Measurements from ENCODE around the gene PLB1. TPM values are rescaled to one million over a fixed set of nuclear protein-coding genes. Genes with fewer than 3 reads are reported as not detected.

Gene PLB1
- total RNA-seq, 1 experiment from 2014 or later: 0.91 TPM

DNA sequence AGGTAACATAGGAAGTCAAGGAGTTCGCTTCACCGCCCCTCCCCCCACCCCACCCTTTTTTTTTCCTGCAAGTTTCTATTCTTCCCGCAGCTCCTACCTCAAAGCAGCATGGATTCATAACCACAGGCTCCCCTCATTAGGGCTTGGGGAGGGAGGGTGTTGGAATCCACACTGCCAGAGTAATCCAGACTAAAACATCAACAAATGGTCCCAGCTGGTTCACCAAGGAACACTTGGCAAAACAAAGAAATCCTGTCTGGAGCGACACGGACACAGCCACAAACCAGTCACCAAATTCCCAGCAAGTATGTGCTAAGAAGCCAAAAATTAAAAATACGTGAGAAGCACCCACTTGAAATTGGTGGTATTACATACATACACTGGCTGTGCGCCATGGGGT, 148.9 kb downstream of the PLB1 start:
- peak; percentile 58 for DNase-seq (ENCODE audit: low read depth)

DNA sequence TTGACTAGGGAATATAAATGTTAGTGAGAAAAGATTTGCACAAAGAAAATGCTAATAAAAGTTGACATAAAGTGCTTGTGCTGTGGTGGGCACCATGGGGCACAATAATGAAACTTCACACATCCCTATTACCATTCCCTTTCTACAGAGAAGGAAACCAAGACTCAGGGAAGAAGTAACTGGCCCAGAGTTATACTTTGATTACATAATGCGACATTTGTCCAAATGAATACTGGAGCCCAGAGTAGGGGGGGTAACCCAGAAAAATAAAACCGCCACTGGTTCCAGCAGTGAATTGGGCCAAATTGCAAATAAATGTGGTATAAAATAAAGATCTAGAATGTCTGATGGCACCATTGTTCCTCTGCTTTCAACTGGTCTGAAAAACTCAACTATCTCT, 149.7 kb downstream of the PLB1 start:
- DNase-seq (ENCODE audit: low read depth): no peak

DNA sequence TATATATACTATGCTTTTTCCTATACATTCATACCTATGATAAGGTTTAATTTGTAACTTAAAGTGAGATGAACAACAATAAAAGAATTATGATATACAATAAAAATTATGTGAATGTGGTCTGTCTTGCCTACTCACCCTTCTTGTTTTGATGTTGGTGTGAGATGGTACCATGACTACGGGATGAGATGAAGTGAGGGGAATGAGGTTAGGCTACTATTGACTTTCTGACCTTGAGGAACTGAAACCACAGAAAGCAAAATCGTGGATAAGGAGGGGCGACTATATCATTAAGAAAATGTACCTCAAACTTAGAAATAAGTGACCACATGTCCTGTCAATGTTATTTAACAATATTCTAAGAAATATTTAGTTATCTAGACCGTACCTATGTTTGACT, 151.8 kb downstream of the PLB1 start:
- DNase-seq (ENCODE audit: low read depth): no peak

DNA sequence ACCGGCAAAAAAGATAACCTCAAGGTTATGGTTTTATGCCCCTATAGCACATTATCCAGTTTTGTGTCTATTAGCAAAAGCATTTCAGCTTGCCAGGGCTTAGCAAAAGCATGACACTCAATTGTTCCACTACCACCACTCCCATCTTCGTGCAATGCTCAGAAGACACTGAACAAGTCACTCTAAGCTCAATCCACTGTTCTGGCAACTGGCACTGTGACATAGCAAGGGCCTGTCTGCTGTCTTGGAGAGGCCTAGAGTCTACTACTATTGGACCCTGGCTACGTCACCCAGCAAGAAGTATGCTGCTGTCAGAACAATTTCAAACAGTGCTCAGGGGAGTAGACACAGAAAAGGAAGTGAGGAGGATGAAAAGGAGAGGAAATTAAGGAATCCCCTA, 152.3 kb downstream of the PLB1 start:
- DNase-seq (ENCODE audit: low read depth): no peak

DNA sequence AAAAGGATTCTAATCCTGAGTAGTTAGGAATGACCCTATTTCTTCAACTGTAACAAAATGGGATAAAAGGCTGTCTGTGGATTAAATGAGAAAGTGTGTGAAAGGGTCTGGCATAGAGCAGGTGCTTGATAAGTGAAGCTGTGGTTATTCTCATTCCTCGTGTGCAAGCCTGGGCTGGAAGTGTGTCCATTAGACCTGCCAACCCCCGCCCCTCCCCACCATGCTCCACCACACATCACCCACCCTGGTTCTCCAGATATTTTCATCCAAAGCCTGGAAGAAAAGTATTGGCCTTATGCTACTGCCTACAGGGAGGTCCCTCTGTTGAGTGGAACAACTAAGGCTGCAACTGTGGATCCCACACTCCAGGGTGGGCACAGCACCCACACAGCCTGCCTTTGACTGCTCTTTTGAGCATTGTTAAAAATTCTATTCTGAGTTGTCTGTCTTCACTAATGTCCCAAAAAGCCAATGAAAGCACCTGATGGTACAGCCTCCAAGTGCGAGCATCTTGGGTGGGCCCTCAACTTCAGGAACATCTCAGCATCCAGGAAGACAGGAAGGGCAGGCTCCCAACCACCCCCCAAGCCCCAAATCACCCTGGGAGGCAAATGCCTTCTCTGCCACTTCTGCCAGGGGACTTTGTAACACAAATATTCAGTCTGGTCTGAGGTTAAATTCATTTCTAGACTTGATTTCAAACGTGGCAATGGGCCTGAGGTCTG, 153.0 kb downstream of the PLB1 start:
- DNase-seq (ENCODE audit: low read depth): no peak

DNA sequence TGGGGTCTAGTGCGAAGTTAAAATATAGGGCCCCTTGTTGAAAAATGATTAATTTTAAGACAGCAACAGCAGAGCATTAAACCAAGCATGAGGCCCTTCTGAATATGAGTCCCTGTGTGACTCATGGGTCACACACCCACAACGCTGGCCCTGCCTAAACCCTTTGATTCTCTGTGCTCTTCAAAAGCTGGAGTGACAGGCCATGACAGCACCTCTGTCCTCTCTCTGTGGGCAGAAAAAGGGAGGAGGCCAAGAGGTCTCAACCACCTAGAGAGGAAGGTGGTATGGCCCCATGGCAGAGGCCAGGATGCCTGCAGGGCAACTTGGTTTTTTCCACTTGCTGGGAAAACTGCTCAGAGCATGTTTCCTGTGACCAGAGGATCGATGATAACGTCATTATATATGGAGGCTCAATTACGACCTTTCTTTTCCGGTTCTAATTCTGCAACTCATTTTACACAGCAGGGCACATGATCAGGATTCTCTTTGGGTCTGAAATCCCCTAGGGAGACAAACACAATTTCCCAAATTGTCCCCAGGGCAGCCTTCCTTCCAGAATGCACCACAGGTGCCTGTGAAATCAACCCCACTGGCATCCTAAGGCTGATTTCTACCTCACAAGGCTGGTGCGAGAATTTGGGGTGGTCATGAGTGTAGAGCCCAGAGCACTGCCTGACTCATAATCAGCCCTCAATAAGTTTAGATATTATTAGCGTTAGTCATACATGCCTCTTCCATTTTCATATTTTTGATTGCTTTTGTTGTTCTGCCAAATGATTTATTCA, 153.8 kb downstream of the PLB1 start:
- DNase-seq (ENCODE audit: low read depth): peak; percentile 84

DNA sequence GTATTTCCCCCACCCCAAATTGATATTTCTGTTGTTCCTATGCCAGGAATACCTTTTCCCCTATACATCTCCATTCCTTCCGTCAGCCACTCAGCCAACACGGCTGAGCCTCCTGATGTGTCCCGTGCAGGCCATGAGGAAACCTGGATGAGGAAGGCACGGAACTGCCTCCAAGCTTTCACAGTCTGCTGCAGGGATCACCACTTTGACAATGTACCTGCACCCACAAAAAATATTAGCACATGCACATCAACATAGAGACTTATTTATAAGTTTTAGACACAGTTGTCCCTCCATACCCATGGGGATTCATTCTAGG, 154.4 kb downstream of the PLB1 start:
- DNase-seq (ENCODE audit: low read depth): no peak

DNA sequence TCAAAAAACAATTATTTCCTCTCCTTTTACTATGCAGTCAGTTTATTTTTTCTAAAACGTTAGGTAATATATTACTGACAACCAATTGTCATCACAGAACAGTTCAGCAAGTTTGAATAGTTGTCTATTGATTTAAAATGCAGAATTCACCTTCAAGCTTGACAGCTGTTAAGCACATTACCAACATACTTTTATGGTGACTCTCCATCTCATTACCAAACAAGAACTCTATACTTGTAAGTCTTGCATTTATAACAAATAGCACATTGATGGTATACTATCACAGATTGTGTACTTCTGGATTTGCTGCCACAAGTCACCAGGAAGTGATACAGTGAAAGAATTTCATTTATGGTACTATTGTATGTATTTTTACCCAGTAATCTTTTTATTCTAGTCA, 156.4 kb downstream of the PLB1 start:
- DNase-seq (ENCODE audit: low read depth): peak; percentile 17

DNA sequence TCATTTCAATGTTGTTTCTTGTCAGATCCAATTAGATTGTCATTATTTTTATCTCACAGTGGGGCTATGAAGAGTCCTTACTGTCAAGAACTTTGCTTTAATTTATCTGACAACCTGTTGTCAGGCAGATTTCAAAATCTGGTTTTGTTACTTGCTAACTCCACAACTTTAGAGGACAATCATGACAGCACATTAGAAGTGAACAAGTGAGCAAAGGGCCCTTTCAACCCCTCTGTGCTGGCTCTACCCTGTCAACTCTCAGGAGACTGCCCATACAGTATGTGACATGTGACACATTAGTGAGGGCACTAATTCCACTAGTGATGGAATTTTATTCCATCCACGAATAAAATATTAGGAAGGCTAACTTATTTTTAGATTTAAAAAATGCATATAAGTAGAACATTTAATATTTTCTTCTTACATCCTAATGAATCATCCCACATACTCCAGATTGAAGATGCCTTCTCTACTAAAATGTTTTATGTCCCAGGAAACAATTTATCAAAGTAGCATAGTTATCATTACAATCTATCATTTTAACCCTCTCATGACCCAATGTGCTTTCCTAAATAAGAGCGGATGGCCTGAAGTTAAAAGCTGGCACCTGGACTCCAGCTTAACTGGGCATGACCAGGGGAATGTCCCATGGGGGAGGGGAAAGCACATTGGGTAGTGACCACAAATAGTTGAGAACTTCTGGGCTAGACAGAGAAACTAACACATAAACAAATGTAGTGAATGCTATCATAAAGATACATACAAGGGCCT, 158.2 kb downstream of the PLB1 start:
- no peak for DNase-seq (ENCODE audit: low read depth)

DNA sequence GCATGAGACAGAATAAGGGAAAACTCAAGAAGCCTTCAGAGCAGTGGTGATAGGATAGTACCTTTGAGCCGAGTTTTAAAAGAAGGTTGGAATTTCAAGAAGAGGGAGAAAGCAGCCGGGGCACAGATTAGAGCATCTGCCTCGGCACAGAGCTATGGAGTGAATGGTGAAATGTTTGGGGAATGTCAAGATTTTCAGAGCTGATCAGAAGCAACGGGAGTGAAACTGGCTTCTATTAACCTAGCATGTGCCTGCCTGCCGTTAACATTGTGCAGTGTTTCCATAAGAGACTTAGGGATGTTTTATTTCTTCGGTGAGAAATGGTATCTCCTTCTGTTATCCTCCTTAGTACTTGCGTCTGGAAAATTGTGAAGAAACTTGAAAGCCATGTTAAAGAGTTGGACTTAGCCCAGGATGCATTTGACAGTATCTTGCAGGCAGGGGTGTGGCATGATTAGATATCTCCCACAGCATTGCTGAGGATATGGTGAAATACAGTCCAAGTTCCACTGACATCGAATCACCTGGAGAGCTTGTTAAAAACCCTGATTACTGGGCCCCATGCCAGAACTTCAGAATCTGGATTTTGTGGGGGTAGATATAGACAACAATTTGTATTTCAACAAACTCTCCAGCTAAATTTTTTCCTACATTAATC, 158.9 kb downstream of the PLB1 start:
- DNase-seq (ENCODE audit: low read depth): no peak

DNA sequence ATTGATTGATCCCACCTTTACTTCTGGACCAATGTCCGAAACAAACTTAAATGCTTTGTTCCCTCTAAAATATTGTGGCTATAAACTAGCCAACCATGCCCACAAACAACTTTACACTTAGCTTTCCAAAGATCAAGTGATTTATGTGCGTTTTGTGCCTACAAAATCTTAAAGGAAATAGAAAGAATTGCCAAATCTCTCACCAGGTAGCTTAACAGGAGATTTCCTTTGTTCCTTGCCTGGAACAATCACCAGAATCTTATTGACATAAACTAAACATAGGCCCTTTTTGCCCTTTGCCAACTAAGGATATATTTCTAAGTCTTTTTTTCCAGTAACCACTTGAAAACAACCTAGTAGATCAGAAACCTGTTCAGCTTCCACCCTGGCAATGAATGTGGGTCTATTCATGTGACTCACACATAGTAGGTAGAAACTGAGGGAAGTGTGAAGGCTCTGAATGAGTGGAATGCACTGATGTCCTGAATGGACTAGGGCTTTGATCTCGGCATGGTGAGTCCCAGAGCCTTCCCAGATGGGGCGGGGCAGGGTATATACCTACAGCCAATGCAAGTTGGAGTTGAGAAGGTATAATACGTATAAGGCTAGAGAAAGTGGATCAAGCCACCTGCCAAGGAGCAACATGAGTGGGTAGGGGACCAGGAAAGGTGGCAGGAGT, 161.2 kb downstream of the PLB1 start:
- DNase-seq (ENCODE audit: low read depth): no peak

DNA sequence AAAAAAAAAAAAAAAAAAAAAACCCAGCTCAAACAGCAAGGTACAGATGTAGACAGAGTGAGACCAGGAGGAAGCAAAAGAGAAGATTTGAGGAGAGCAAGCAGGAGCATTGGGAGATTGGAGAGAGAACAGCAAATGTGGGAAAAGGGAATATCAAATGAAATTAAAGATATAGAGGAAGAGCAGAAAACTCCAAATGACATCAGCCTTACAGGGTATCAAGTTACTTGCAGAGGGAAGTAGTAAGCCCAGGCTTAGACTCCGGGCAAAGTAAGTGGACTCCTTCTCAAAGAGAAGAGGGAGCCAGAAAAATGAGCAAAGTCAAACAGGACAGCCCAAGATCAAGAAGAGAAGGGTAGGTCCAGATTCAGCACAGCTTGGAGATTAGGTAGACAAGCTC, 162.5 kb downstream of the PLB1 start:
- DNase-seq (ENCODE audit: low read depth): peak; percentile 65

DNA sequence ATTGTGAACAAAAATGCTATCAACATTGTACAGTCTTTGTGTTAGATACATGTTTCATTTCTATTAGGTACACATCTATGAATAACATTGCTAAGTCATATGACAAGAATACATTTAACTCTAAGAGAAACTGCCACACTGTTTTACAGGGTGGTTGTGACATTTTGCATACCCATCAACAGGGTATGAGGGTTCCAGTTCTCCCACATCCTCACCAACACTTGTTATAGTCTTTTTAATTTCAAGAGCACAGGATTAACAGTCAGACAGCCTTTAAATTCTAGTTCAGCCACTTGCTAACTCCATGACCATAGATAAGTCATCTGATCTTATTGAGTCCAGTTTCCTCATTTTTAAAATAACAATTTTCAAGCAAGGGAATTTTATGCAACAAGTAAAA, 163.3 kb downstream of the PLB1 start:
- no peak for DNase-seq (ENCODE audit: low read depth)

DNA sequence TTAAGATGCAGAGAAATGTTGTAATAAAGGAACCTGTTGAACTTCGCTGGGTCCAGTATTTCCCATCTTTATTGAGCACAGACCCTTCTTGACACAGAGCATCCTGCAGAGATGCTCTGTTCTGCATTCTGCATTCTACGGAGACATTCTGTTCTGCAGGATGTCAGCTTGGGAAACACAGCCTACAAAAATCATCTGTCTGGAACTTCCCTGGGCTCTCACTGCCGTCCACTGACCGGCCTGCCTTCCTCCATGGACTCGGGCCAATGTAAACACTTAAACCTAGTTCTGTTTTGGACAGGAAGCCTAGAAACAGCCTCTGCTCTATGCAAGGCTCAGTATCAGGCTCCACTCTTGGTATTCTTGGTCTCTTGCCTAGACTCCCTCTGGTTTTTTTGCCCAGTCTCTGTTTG, 165.7 kb downstream of the PLB1 start:
- DNase-seq (ENCODE audit: low read depth): peak; percentile 82

DNA sequence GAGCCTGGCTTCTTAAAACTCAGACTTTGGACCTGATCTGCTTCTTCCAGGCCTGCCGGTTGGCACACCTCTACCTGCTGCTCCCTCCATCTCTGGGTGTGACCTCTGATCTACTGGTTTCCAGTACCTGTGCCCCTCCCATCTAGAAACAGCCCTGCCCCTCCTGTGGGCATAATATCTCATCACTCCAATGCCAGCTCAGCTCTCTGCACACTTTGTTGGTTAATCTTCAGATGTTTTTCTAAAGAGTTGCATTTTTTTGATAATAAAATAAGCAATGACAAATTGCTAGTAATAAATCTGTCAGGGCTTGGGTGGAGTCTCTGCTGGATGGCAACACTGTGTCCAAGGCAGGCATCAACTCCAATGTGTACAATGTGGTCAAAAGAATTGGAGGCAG, 166.2 kb downstream of the PLB1 start:
- peak; percentile 71 for DNase-seq (ENCODE audit: low read depth)

DNA sequence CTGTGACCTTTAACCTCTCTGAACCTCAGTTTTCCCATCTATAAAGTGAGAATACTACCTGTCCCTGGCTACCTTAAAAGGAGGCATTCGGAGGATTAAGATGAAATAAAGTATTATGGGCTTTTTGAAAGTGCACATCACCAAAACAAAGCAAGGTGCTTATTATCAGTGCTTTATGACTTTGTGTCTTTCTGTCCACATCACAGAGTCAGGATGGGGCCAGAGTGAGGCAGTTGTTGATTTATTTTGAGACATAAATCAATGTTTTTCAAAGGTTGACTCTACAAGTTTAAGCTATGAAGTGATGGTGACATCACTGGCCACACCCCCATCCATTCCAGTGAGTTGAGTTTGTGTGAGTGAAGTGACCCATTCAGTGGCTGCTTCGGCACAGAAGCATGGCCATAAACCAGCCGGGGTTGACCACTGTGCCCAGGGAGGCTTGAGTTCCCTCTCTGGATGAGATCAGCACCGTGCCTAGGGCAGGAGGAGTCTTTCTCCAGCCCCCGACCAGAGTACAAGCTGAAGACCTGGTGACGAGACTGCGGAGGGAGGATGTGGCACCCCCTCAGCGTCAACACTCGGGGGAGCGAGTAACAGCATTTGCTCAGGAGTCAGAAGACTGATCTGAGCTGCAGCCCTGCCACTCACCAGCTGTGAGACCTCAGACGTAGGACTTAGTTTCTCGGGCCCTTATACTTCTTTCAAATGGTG, 166.8 kb downstream of the PLB1 start:
- DNase-seq (ENCODE audit: low read depth): peak; percentile 86

DNA sequence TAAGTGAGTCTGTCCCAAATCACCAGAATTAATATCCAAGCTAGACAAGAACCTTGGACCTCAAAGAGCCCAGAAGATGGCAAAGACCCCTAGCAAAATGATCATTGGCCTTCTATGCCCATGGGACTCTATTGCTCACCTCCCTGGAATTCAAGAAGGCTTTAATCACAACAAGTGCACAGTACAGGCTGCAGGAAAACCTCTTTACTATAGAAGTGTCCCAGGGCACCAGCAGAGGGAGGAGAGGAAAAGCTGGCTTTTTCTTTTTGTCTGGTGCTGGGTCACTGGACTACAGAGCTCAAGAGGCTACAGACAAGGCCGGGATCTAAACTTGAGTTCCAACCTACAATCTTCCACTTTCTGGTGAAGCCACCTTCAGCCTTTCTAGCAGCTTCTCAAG, 167.5 kb downstream of the PLB1 start:
- DNase-seq (ENCODE audit: low read depth): peak; percentile 74

DNA sequence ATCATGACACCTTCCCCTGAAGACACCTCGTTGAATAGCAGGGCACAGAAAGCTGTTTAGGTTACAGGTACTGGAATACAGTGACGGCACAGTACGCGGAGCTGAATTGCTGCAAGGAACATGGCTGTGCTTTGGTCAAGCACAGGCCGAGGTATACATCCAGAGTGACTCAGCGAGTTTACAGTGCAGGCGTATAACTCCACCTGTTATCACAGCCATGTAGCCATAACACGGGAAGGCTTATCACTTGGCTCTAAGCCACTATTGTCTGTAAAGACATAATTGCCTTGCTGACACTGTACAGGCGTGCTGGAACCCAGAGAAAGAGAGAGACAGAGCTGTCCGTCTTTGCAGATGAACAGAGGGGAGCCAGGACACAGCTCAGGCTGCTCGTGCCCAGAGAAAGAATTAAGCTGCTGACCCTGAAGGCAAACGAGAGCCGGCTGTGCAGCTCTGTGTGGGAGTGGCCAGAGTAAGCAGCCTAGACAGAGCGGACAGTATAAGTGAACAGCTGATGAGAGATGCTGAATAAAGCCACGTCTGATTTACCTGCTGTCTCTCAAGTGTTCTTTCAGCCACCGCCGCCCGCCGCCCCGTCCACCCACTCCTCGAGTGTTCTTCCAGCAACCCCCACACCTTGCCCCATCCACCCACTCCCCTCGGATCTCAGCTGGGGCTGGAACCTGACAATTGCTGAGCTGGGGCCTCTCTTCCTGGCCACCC, 168.4 kb downstream of the PLB1 start:
- DNase-seq (ENCODE audit: low read depth): no peak

DNA sequence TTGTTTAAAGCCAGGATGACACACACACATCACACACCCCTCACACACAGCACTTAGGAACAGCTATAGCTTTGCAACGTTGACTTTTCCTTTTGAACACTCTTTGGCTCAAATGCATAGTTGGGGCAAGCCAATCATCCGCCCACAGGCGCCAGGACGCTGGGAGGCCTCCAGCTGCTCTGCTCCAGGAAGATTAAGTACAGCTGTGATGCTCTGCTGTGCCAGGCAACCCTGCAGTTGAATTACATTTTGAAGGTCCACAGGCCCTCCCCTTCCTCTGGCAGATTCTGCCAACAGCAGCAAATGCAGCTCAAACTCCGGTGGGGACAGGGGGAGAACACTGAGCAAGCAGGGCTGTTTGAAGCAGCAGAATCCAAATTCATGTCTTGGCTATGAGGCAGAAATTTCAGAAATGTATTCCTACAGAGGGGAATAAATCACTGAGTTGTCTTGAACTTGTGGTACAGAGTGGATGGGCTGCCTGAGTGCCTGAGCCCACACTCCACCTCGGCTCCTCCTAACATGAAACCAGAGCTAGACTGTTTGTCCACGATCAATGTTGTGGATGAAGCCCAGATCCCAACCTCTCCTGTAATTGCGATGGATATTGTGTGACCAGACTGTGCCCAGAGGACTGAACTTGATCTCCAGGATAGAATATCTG, 169.3 kb downstream of the PLB1 start:
- DNase-seq (ENCODE audit: low read depth): no peak

Measured in M059J (cell line).